Gastroesophageal sphincter (tissue), 4 donors: ENCODE data around the gene TULP4. TPM values are rescaled to one million over a fixed set of nuclear protein-coding genes. Genes with fewer than 3 reads are reported as not detected.
"Not testable (repeated sequence)": the region's sequence is repeated elsewhere in the genome, so short reads cannot be mapped to it uniquely, and the experiment has no call there.

ENCODE experiments used
- ATAC-seq: fragments of 150-250 bp; one replicate; pipeline ENCODE4 v1.9.1; 2016; ENCODE audit warnings: mild to moderate bottlenecking, moderate library complexity
- H3K27ac ChIP-seq, 4 donors: fragments of 200-600 bp; sonication (generic) in 3 of 4; 1 replicate in 3 of 4; 2 replicates in 1 of 4; pipeline ENCODE4 v1.5.1; 2016 to 2019
- H3K27me3 ChIP-seq: fragments of 200-600 bp; sonication (generic); one replicate; pipeline ENCODE4 v1.5.1; 2019
- H3K36me3 ChIP-seq, 2 donors: fragments of 200-600 bp; sonication (generic); one replicate each; pipeline ENCODE4 v1.5.1; 2019; ENCODE audit warnings: control low read depth in 1 of 2
- H3K4me1 ChIP-seq, 3 donors: fragments of 200-600 bp; sonication (generic); 1 replicate in 2 of 3; 2 replicates in 1 of 3; pipeline ENCODE4 v1.5.1; 2016 to 2019; ENCODE audit warnings: control low read depth in 2 of 3
- H3K4me3 ChIP-seq, 2 donors: fragments of 200-600 bp; sonication (generic); one replicate each; pipeline ENCODE4 v1.5.1; 2019; ENCODE audit warnings: mild to moderate bottlenecking in 1 of 2, moderate library complexity in 1 of 2
- H3K9me3 ChIP-seq, 3 donors: fragments of 200-600 bp; sonication (generic); one replicate each; pipeline ENCODE4 v1.5.1; 2017 to 2019; ENCODE audit warnings: control low read depth in 2 of 3
- EP300 ChIP-seq: sonication (generic); formaldehyde crosslinking; IDR thresholded peaks from one replicate; pipeline ENCODE4 v1.6.1; 2017; ENCODE audit warnings: antibody characterized with exemption, mild to moderate bottlenecking
- POLR2A ChIP-seq, 2 donors: fragments of 450-650 bp; IDR thresholded peaks; one replicate each; pipeline ENCODE4 v1.6.1; 2017; ENCODE audit warnings: antibody characterized with exemption in 2 of 2, mild to moderate bottlenecking in 2 of 2, moderate library complexity in 1 of 2
- POLR2AphosphoS5 ChIP-seq: sonication (generic); formaldehyde crosslinking; IDR thresholded peaks from one replicate; pipeline ENCODE4 v1.6.1; 2017; ENCODE audit warnings: antibody characterized with exemption
- WGBS, 2 donors: methylation state at CpG; one replicate each; pipeline ENCODE4 v1.1.5; 2018; ENCODE audit warnings: low coverage in 1 of 2; 5-methylcytosine and 5-hydroxymethylcytosine counted together
- total RNA-seq, 4 donors: library from RNA; depleted of rRNA; stranded (reverse); fragments of >200 nt; gene quantifications; one replicate each; pipeline ENCODE4 v1.1.0, GENCODE V29; 2016
- TF ChIP-seq, protein P1 (sequence below), 4 experiments: fragments of 200-600 bp in 2 of 4; fragments of 450-650 bp in 2 of 4; sonication (generic) in 1 of 4; IDR thresholded peaks; one replicate each; pipeline ENCODE4 v1.5.1; 2017 to 2019; ENCODE audit warnings: antibody characterized with exemption in 4 of 4, mild to moderate bottlenecking in 2 of 4, moderate library complexity in 2 of 4

TULP4 gene
- total RNA-seq, 4 donors from 2014 or later = 159 to 244 (median 201) TPM

DNA sequence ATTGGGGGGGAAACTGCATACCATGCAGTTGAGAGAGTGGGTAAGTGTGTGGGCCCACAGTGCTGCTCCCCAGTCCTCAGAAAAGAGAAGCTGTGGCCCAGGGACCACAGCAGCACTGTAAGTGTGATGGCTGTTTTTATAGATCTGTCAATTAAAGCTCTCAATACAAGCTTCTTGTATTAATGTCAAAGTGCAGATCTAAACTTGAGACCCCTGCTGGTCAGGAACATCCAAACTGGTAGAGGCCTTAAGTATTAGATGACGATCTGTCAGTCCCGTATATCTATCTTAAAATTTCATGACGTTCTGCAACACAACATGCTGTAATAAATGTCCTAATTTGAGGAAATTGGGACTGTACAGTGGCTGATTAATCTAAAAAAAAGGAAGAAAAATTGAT is 74.8 kb downstream of the TULP4 start:
- no peak for TF ChIP-seq POLR2A (IDR thresholded peaks at IDR 0.05)
- TF ChIP-seq, protein P1, sequence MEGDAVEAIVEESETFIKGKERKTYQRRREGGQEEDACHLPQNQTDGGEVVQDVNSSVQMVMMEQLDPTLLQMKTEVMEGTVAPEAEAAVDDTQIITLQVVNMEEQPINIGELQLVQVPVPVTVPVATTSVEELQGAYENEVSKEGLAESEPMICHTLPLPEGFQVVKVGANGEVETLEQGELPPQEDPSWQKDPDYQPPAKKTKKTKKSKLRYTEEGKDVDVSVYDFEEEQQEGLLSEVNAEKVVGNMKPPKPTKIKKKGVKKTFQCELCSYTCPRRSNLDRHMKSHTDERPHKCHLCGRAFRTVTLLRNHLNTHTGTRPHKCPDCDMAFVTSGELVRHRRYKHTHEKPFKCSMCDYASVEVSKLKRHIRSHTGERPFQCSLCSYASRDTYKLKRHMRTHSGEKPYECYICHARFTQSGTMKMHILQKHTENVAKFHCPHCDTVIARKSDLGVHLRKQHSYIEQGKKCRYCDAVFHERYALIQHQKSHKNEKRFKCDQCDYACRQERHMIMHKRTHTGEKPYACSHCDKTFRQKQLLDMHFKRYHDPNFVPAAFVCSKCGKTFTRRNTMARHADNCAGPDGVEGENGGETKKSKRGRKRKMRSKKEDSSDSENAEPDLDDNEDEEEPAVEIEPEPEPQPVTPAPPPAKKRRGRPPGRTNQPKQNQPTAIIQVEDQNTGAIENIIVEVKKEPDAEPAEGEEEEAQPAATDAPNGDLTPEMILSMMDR (IDR thresholded peaks at IDR 0.05) = no peak
- TF ChIP-seq EP300 = no peak
- TF ChIP-seq POLR2AphosphoS5 = no peak
- Histone ChIP-seq H3K4me3 (no peak overlapping the region), H3K9me3 (no peaks in the 10 kb centered on the region), H3K27me3 (no peaks in the 10 kb centered on the region), H3K4me1 (no peaks in the 10 kb centered on the region), H3K27ac (no peak overlapping the region), H3K36me3 (no peaks in the 10 kb centered on the region)
- no peak for ATAC-seq
- WGBS, 2 donors = 78 to 92% methylated on average over 3 of the region's 3 CpGs

- Histone ChIP-seq H3K27me3 (no peaks in the 10 kb centered on the region), H3K4me1 (no peaks in the 10 kb centered on the region), H3K9me3 (no peaks in the 10 kb centered on the region), H3K4me3 (no peak overlapping the region), H3K27ac (no peak overlapping the region), H3K36me3 (no peaks in the 10 kb centered on the region)
- TF ChIP-seq EP300 = no peak
- no peak for TF ChIP-seq POLR2AphosphoS5
- TF ChIP-seq, protein P1 (IDR thresholded peaks at IDR 0.05) = no peak
- no peak for TF ChIP-seq POLR2A (IDR thresholded peaks at IDR 0.05)
- no peak for ATAC-seq
- 94 to 100% methylated on average over 1 of the region's 1 CpG for WGBS, 2 donors
Measured at GRCh38 chr6:158387578-158387977, 75.3 kb downstream of the TULP4 start.

DNA sequence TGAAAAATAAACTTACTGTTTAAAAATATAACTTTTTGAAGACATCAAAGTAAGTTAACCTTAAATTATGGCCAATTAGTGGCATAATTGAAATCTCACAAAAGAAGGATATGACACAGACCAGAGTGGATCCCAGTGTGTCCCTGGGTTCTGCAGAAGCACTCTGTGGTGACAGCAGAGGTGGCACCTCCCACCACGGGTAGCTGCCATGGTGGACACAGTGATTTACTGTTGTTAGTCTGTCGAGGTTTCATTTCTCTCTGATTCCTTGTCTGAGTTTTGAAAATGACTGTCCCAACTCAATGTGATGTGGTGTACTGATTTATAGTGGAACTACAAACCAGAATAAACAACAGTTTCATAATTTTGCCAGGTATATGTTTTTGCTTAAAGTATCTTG is 76.5 kb downstream of the TULP4 start:
- Histone ChIP-seq H3K27ac (no peak overlapping the region), H3K36me3 (no peaks in the 10 kb centered on the region), H3K4me1 (no peaks in the 10 kb centered on the region), H3K9me3 (no peaks in the 10 kb centered on the region), H3K27me3 (no peaks in the 10 kb centered on the region), H3K4me3 (no peak overlapping the region)
- TF ChIP-seq EP300 (no peak), POLR2AphosphoS5 (no peak), POLR2A (IDR thresholded peaks at IDR 0.05) (no peak)
- TF ChIP-seq, protein P1 (IDR thresholded peaks at IDR 0.05) = no peak
- ATAC-seq = no peak
- WGBS, 2 donors = 80 to 100% methylated on average over 1 to 2 of the region's 2 CpGs

GRCh38 chr6:158389193-158389919 is 77.1 kb downstream of the TULP4 start:
- no peaks in the 10 kb centered on the region for H3K36me3 ChIP-seq
- no peak for ATAC-seq
- no peak overlapping the region for H3K27ac ChIP-seq
- no peaks in the 10 kb centered on the region for H3K9me3 ChIP-seq
- TF ChIP-seq EP300 (no peak), POLR2A (IDR thresholded peaks at IDR 0.05) (no peak), POLR2AphosphoS5 (no peak)
- TF ChIP-seq, protein P1 (IDR thresholded peaks at IDR 0.05) = no peak
- WGBS, 2 donors = 96 to 100% methylated on average over 3 of the region's 3 CpGs
- no peaks in the 10 kb centered on the region for H3K27me3 ChIP-seq
- no peak overlapping the region for H3K4me3 ChIP-seq
- no peaks in the 10 kb centered on the region for H3K4me1 ChIP-seq

GRCh38 chr6:158391276-158391675 is 79.0 kb downstream of the TULP4 start:
- Histone ChIP-seq H3K27ac (no peak overlapping the region), H3K4me1 (no peaks in the 10 kb centered on the region), H3K36me3 (no peaks in the 10 kb centered on the region), H3K9me3 (no peaks in the 10 kb centered on the region), H3K27me3 (no peaks in the 10 kb centered on the region), H3K4me3 (no peak overlapping the region)
- TF ChIP-seq, protein P1 (IDR thresholded peaks at IDR 0.05) = no peak
- TF ChIP-seq POLR2A (IDR thresholded peaks at IDR 0.05) (no peak), POLR2AphosphoS5 (no peak)
- ATAC-seq = no peak
- 85 to 97% methylated on average over 3 of the region's 3 CpGs for WGBS, 2 donors

- not testable (repeated sequence) for ATAC-seq, H3K27ac ChIP-seq, H3K4me3 ChIP-seq, H3K9me3 ChIP-seq, H3K27me3 ChIP-seq, H3K36me3 ChIP-seq, H3K4me1 ChIP-seq
- WGBS, 2 donors = 89 to 94% methylated on average over 2 to 4 of the region's 4 CpGs
Measured at GRCh38 chr6:158391977-158392376, 79.7 kb downstream of the TULP4 start.
